ENCODE measurements around the gene FBXL17. TPM values are rescaled to one million over a fixed set of nuclear protein-coding genes. Genes with fewer than 3 reads are reported as not detected.
A peak's percentile ranks its signal among the peaks of the same experiment; 100 is the strongest.

Gene FBXL17
- total RNA-seq, 2 donors from 2014 or later, result 24.8 to 58.2 TPM

DNA sequence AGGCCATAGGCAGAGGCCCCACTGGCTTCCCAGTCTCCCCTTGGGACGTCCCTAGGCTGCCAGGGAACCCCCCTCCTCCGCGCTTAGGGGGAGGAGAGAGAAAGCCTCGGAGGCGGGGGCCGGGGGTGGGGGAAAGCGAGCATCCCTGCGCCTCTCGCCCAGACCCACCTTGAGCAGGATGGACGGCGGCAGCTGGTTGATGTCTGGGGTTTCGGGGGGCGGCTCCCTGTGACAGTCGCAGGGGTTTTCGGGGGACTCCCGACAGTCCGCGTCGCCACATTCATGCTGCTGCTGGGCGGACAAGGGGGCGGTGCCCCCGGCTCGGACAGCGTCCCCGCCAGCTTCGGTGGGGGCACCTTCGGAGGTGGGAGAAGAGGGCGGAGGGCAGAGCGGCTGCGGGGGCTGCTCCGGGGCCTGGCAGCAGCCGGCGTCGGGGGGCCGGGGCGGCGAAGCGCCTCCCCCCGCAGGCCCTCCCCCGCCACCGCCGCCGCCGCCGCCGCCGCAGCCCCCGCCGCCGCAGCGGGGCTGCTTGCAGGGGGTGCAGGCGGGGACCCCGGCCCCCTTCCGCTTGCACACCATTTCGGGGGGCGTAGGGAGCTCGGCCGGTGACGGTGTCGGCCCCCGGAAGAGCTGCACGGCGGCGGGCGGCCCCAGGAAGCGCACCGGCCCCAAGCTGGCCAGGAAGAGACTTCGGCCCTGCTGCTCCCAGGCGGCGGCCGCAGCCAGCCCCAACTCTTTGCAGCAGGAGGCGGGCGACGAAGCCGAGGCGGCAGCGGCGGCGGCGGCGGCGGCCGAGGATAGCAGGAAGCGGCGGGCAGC, 1.2 kb downstream of the FBXL17 start:
- Histone ChIP-seq H3K4me3 (peak overlapping the region; percentile 96), H3K36me3 (no peaks in the 10 kb centered on the region), H3K4me1 (ENCODE audit: control insufficient read depth in 1 of 2, low read depth in 2 of 2) (peaks cover 22 to 33% of the 10 kb centered on the region in 2 donors), H3K27me3 (replicated peaks; ENCODE audit: insufficient read depth) (no peaks in the 10 kb centered on the region), H3K9me3 (peaks cover 6% of the 10 kb centered on the region), H3K27ac (peak overlapping the region; percentile 94 to 99)
- ATAC-seq (ENCODE audit: insufficient number of reproducible peaks, low FRiP score, low read depth) (peak; percentile 6), DNase-seq (ENCODE audit: low spot score) (no peak)
- TF ChIP-seq CTCF (IDR thresholded peaks at IDR 0.05), result no peak

- H3K27ac ChIP-seq, result peak overlapping the region; percentile 94 to 99
Observed at GRCh38 chr5:108379722-108380530, 2.0 kb downstream of the FBXL17 start.

GRCh38 chr5:108375768-108376167, 6.1 kb downstream of the FBXL17 start:
- ATAC-seq (ENCODE audit: insufficient number of reproducible peaks, low FRiP score, low read depth) (no peak), DNase-seq (ENCODE audit: low spot score) (no peak)
- Histone ChIP-seq H3K27me3 (replicated peaks; ENCODE audit: insufficient read depth) (no peaks in the 10 kb centered on the region), H3K36me3 (no peaks in the 10 kb centered on the region), H3K9me3 (peaks cover 21% of the 10 kb centered on the region), H3K4me1 (ENCODE audit: control insufficient read depth in 1 of 2, low read depth in 2 of 2) (peaks cover 22 to 26% of the 10 kb centered on the region in 2 donors), H3K4me3 (no peak overlapping the region), H3K27ac (no peak overlapping the region)
- TF ChIP-seq CTCF (IDR thresholded peaks at IDR 0.05), result no peak

More at GRCh38 chr5:108379722-108380530, 2.0 kb downstream of the FBXL17 start:
- H3K4me3 ChIP-seq, result peak overlapping the region; percentile 96
- peaks cover 11% of the 10 kb centered on the region for H3K9me3 ChIP-seq
- no peaks in the 10 kb centered on the region for H3K36me3 ChIP-seq
- H3K27me3 ChIP-seq (replicated peaks; ENCODE audit: insufficient read depth), result no peaks in the 10 kb centered on the region
- DNase-seq (ENCODE audit: low spot score), result no peak
- TF ChIP-seq CTCF (IDR thresholded peaks at IDR 0.05), result no peak
- ATAC-seq (ENCODE audit: insufficient number of reproducible peaks, low FRiP score, low read depth), result no peak
- H3K4me1 ChIP-seq (ENCODE audit: control insufficient read depth in 1 of 2, low read depth in 2 of 2), result peaks cover 22 to 33% of the 10 kb centered on the region in 2 donors

GRCh38 chr5:108373426-108373825, 8.5 kb downstream of the FBXL17 start:
- no peak for TF ChIP-seq CTCF (IDR thresholded peaks at IDR 0.05)
- no peak overlapping the region for H3K4me3 ChIP-seq
- H3K4me1 ChIP-seq (ENCODE audit: control insufficient read depth in 1 of 2, low read depth in 2 of 2), result peaks cover 5 to 9% of the 10 kb centered on the region in 2 donors
- peaks cover 21% of the 10 kb centered on the region for H3K9me3 ChIP-seq
- H3K27ac ChIP-seq, result no peak overlapping the region
- no peaks in the 10 kb centered on the region for H3K36me3 ChIP-seq
- H3K27me3 ChIP-seq (replicated peaks; ENCODE audit: insufficient read depth), result no peaks in the 10 kb centered on the region
- DNase-seq (ENCODE audit: low spot score) (no peak), ATAC-seq (ENCODE audit: insufficient number of reproducible peaks, low FRiP score, low read depth) (no peak)

GRCh38 chr5:108372369-108372768, 9.5 kb downstream of the FBXL17 start:
- H3K27me3 ChIP-seq (replicated peaks; ENCODE audit: insufficient read depth), result no peaks in the 10 kb centered on the region
- H3K36me3 ChIP-seq, result no peaks in the 10 kb centered on the region
- ATAC-seq (ENCODE audit: insufficient number of reproducible peaks, low FRiP score, low read depth) (no peak), DNase-seq (ENCODE audit: low spot score) (no peak)
- H3K4me3 ChIP-seq, result no peak overlapping the region
- peaks cover 21% of the 10 kb centered on the region for H3K9me3 ChIP-seq
- TF ChIP-seq CTCF (IDR thresholded peaks at IDR 0.05), result no peak
- no peak overlapping the region for H3K27ac ChIP-seq
- H3K4me1 ChIP-seq (ENCODE audit: control insufficient read depth in 1 of 2, low read depth in 2 of 2), result no peaks in the 10 kb centered on the region
